Mesendoderm (in vitro differentiated cells): ENCODE data around the gene LRSAM1. TPM values are rescaled to one million over a fixed set of nuclear protein-coding genes. Genes with fewer than 3 reads are reported as not detected.
A peak's percentile ranks its signal among the peaks of the same experiment; 100 is the strongest.

ENCODE experiments used
- DNase-seq: peaks from one replicate; pipeline ENCODE4 v3.0.0; 2013
- H2AK5ac ChIP-seq: 2 replicates; pipeline ENCODE4 v1.6.1; 2013; ENCODE audit warnings: low read length, inconsistent platforms
- H2BK120ac ChIP-seq: 2 replicates; pipeline ENCODE4 v1.6.1; 2013; ENCODE audit warnings: low read depth, mild to moderate bottlenecking, low read length, moderate library complexity, mixed read lengths
- H2BK15ac ChIP-seq: replicated peaks from 2 replicates; pipeline ENCODE4 v1.6.1; 2013; ENCODE audit warnings: low read depth, mild to moderate bottlenecking, moderate library complexity
- H2BK5ac ChIP-seq: 2 replicates; pipeline ENCODE4 v1.6.1; 2013; ENCODE audit warnings: low read length, inconsistent platforms
- H3K18ac ChIP-seq: 2 replicates; pipeline ENCODE4 v1.6.1; 2013; ENCODE audit warnings: mild to moderate bottlenecking, low read length, mixed read lengths
- H3K23ac ChIP-seq: one replicate; pipeline ENCODE4 v1.6.1; 2013; ENCODE audit warnings: low read length
- H3K27ac ChIP-seq: 2 replicates; pipeline ENCODE4 v1.5.1; 2013; ENCODE audit warnings: low read depth, mild to moderate bottlenecking, inconsistent platforms, low read length, moderate library complexity
- H3K27me3 ChIP-seq: 2 replicates; pipeline ENCODE4 v1.6.1; 2013; ENCODE audit warnings: low read length, control low read depth, mild to moderate bottlenecking, inconsistent platforms; ENCODE audit not compliant: insufficient read depth, poor library complexity
- H3K36me3 ChIP-seq: 2 replicates; pipeline ENCODE4 v1.6.1; 2013; ENCODE audit warnings: low read length, inconsistent platforms; ENCODE audit not compliant: control insufficient read depth, insufficient read depth
- H3K4ac ChIP-seq: one replicate; pipeline ENCODE4 v1.6.1; 2013; ENCODE audit warnings: low read depth, mild to moderate bottlenecking, low read length, moderate library complexity
- H3K4me1 ChIP-seq: 2 replicates; pipeline ENCODE4 v1.6.1; 2013; ENCODE audit warnings: low read depth, low read length, inconsistent platforms; ENCODE audit not compliant: control insufficient read depth
- H3K4me2 ChIP-seq: 2 replicates; pipeline ENCODE4 v1.6.1; 2013; ENCODE audit warnings: low read length
- H3K4me3 ChIP-seq: 2 replicates; pipeline ENCODE4 v1.5.1; 2013; ENCODE audit warnings: mild to moderate bottlenecking, low read length
- H3K56ac ChIP-seq: one replicate; pipeline ENCODE4 v1.6.1; 2013; ENCODE audit warnings: low read length
- H3K79me1 ChIP-seq: 2 replicates; pipeline ENCODE4 v1.6.1; 2013; ENCODE audit warnings: low read length, inconsistent platforms
- H3K79me2 ChIP-seq: 2 replicates; pipeline ENCODE4 v1.6.1; 2013; ENCODE audit warnings: mild to moderate bottlenecking, low read length; ENCODE audit not compliant: control insufficient read depth, insufficient read depth
- H3K9ac ChIP-seq: 2 replicates; pipeline ENCODE4 v1.6.1; 2013; ENCODE audit warnings: low read length, inconsistent platforms
- H4K5ac ChIP-seq: one replicate; pipeline ENCODE4 v1.6.1; 2013; ENCODE audit warnings: low read length
- H4K8ac ChIP-seq: one replicate; pipeline ENCODE4 v1.6.1; 2013; ENCODE audit warnings: low read depth, mild to moderate bottlenecking, control low read depth, low read length, moderate library complexity
- WGBS: extraction: QIAGEN DNeasy Blood & Tissue Kit; methylation state at CpG from one replicate; pipeline ENCODE4 v1.1.7; 2013; ENCODE audit warnings: low lambda C conversion rate, missing lambda C conversion rate; ENCODE audit not compliant: insufficient coverage; ENCODE audit errors: extremely low coverage; 5-methylcytosine and 5-hydroxymethylcytosine counted together
- polyA plus RNA-seq, 2 experiments: library from polyadenylated mRNA; stranded (reverse); fragments of 200-250 nt; gene quantifications; one replicate each; pipeline ENCODE4 v1.2.3, GENCODE V29; 2013

The LRSAM1 gene
- polyA plus RNA-seq (2013, experiment 1 of 2), result 7.8 TPM
- polyA plus RNA-seq (2013, experiment 2 of 2), result 8.5 TPM

GRCh38 chr9:127450830-127451607 is at the start of gene LRSAM1, which contains the start of gene RPL12:
Gene LRSAM1 (plus strand): TSS chr9:127451510. CDS start chr9:127454528, 3,018 bp downstream.
Gene RPL12 (minus strand): TSS chr9:127451406. CDS start chr9:127451317, 89 bp downstream.
- peak within 1 kb of the TSS; percentile 49 for H3K4me2 ChIP-seq
- peak; percentile 97 for DNase-seq
- H4K8ac ChIP-seq, result no peak within 1 kb of the TSS
- peak within 1 kb of the TSS; percentile 43 for H3K18ac ChIP-seq
- H3K23ac ChIP-seq, result peak within 1 kb of the TSS; percentile 54
- no peaks in the 10 kb centered on the region for H3K27me3 ChIP-seq
- H3K56ac ChIP-seq, result peak within 1 kb of the TSS; percentile 94
- no peak within 1 kb of the TSS for H4K5ac ChIP-seq
- H3K27ac ChIP-seq, result peak within 1 kb of the TSS; percentile 68
- no CpG with 5 or more reads among the region's 71 CpGs for WGBS
- H2BK120ac ChIP-seq, result no peak within 1 kb of the TSS
- peak within 1 kb of the TSS; percentile 31 for H2BK5ac ChIP-seq
- H3K9ac ChIP-seq, result peak within 1 kb of the TSS; percentile 99
- no peak within 1 kb of the TSS for H2BK15ac ChIP-seq
- peaks cover 34% of the 10 kb centered on the region for H3K79me2 ChIP-seq
- peak within 1 kb of the TSS; percentile 87 for H3K4ac ChIP-seq
- H3K4me3 ChIP-seq, result peak within 1 kb of the TSS; percentile 98
- peaks cover 27% of the 10 kb centered on the region for H3K36me3 ChIP-seq
- peaks cover 9% of the 10 kb centered on the region for H3K79me1 ChIP-seq
- H3K4me1 ChIP-seq, result peaks cover 3% of the 10 kb centered on the region
- no peak within 1 kb of the TSS for H2AK5ac ChIP-seq

GRCh38 chr9:127402401-127403090 is 48.8 kb upstream of the LRSAM1 start:
- no CpG with 5 or more reads among the region's 18 CpGs for WGBS

GRCh38 chr9:127403507-127404192 is 47.7 kb upstream of the LRSAM1 start:
- Histone ChIP-seq H2BK15ac (no peak overlapping the region), H3K23ac (no peak overlapping the region), H2BK120ac (no peak overlapping the region), H3K4me3 (no peak overlapping the region), H3K18ac (no peak overlapping the region), H4K8ac (no peak overlapping the region), H3K36me3 (peaks cover 1% of the 10 kb centered on the region), H3K79me2 (peaks cover under 1% of the 10 kb centered on the region), H4K5ac (no peak overlapping the region), H3K79me1 (peaks cover 2% of the 10 kb centered on the region), H3K27ac (no peak overlapping the region), H3K27me3 (no peaks in the 10 kb centered on the region), H2AK5ac (no peak overlapping the region), H3K4ac (no peak overlapping the region), H3K4me2 (no peak overlapping the region), H3K56ac (no peak overlapping the region), H3K9ac (no peak overlapping the region), H2BK5ac (no peak overlapping the region), H3K4me1 (no peaks in the 10 kb centered on the region)
- no peak for DNase-seq
- WGBS, result no CpG with 5 or more reads among the region's 22 CpGs

More at GRCh38 chr9:127402401-127403090, 48.8 kb upstream of the LRSAM1 start:
- H3K4me2 ChIP-seq, result no peak overlapping the region
- no peak overlapping the region for H3K27ac ChIP-seq
- DNase-seq, result no peak
- H4K8ac ChIP-seq, result no peak overlapping the region
- H3K56ac ChIP-seq, result no peak overlapping the region
- H3K18ac ChIP-seq, result no peak overlapping the region
- peaks cover 2% of the 10 kb centered on the region for H3K79me2 ChIP-seq
- H2BK120ac ChIP-seq, result no peak overlapping the region
- H3K9ac ChIP-seq, result no peak overlapping the region
- no peak overlapping the region for H3K23ac ChIP-seq
- no peak overlapping the region for H2BK5ac ChIP-seq
- H3K36me3 ChIP-seq, result peaks cover 1% of the 10 kb centered on the region
- no peak overlapping the region for H3K4ac ChIP-seq
- no peak overlapping the region for H2AK5ac ChIP-seq
- H3K27me3 ChIP-seq, result no peaks in the 10 kb centered on the region
- no peak overlapping the region for H4K5ac ChIP-seq
- no peaks in the 10 kb centered on the region for H3K4me1 ChIP-seq
- H2BK15ac ChIP-seq, result no peak overlapping the region
- H3K79me1 ChIP-seq, result peaks cover 5% of the 10 kb centered on the region
- no peak overlapping the region for H3K4me3 ChIP-seq

GRCh38 chr9:127404631-127405030 is 46.7 kb upstream of the LRSAM1 start:
- Histone ChIP-seq H4K5ac (no peak overlapping the region), H3K56ac (no peak overlapping the region), H3K36me3 (peaks cover 1% of the 10 kb centered on the region), H3K79me1 (no peaks in the 10 kb centered on the region), H2BK15ac (no peak overlapping the region), H4K8ac (no peak overlapping the region), H3K79me2 (no peaks in the 10 kb centered on the region), H3K9ac (no peak overlapping the region), H3K4me2 (no peak overlapping the region), H3K27ac (no peak overlapping the region), H2AK5ac (no peak overlapping the region), H2BK5ac (no peak overlapping the region), H3K18ac (no peak overlapping the region), H3K4ac (no peak overlapping the region), H2BK120ac (no peak overlapping the region), H3K23ac (no peak overlapping the region), H3K27me3 (no peaks in the 10 kb centered on the region), H3K4me3 (no peak overlapping the region), H3K4me1 (no peaks in the 10 kb centered on the region)
- no CpG with 5 or more reads among the region's 23 CpGs for WGBS
- DNase-seq, result no peak

GRCh38 chr9:127405344-127406125 is 45.8 kb upstream of the LRSAM1 start:
- DNase-seq, result no peak
- no peak overlapping the region for H3K27ac ChIP-seq
- no peaks in the 10 kb centered on the region for H3K4me1 ChIP-seq
- H3K36me3 ChIP-seq, result peaks cover 1% of the 10 kb centered on the region
- H4K5ac ChIP-seq, result no peak overlapping the region
- H3K4me2 ChIP-seq, result no peak overlapping the region
- no peaks in the 10 kb centered on the region for H3K27me3 ChIP-seq
- no peak overlapping the region for H2BK120ac ChIP-seq
- no peak overlapping the region for H4K8ac ChIP-seq
- H3K56ac ChIP-seq, result no peak overlapping the region
- H2BK5ac ChIP-seq, result no peak overlapping the region
- H3K4me3 ChIP-seq, result no peak overlapping the region
- H3K79me2 ChIP-seq, result no peaks in the 10 kb centered on the region
- H2BK15ac ChIP-seq, result no peak overlapping the region
- H2AK5ac ChIP-seq, result no peak overlapping the region
- WGBS, result no CpG with 5 or more reads among the region's 20 CpGs
- H3K23ac ChIP-seq, result no peak overlapping the region
- H3K79me1 ChIP-seq, result no peaks in the 10 kb centered on the region
- H3K9ac ChIP-seq, result no peak overlapping the region
- H3K18ac ChIP-seq, result no peak overlapping the region
- H3K4ac ChIP-seq, result no peak overlapping the region
